Hematopoietic multipotent progenitor cell treated with erythropoietin and hydrocortisone succinate and interleukin-3 and kit ligand, for 8 days (in vitro differentiated cells): ENCODE data around the gene PREX1.

Experiments used
- DNase-seq: peaks from one replicate; pipeline ENCODE4 v3.0.0-alpha.2; 2015

Gene PREX1

GRCh38 chr20:48729538-48729937 is 98.3 kb downstream of the PREX1 start:
- DNase-seq = no peak

GRCh38 chr20:48728042-48728825 is 99.6 kb downstream of the PREX1 start:
- DNase-seq = peak; percentile 20

- DNase-seq = no peak
These were observed 100.6 kb downstream of the PREX1 start for GRCh38 chr20:48727226-48727625.

- DNase-seq = peak; percentile 42
These were observed 102.2 kb downstream of the PREX1 start for GRCh38 chr20:48725555-48725991.

- no peak for DNase-seq
These were observed 102.8 kb downstream of the PREX1 start for GRCh38 chr20:48724891-48725554.

GRCh38 chr20:48724382-48724781 is 103.4 kb downstream of the PREX1 start:
- DNase-seq = no peak

GRCh38 chr20:48723308-48724264 is 104.2 kb downstream of the PREX1 start:
- DNase-seq = peak; percentile 53

GRCh38 chr20:48722737-48723191 is 105.0 kb downstream of the PREX1 start:
- DNase-seq = peak; percentile 50

- peak; percentile 46 for DNase-seq
These were observed 105.6 kb downstream of the PREX1 start for GRCh38 chr20:48722002-48722731.

- DNase-seq = no peak
These were observed 106.3 kb downstream of the PREX1 start for GRCh38 chr20:48721324-48722001.

- no peak for DNase-seq
These were observed 107.4 kb downstream of the PREX1 start for GRCh38 chr20:48720256-48720985.

GRCh38 chr20:48719598-48720255 is 108.1 kb downstream of the PREX1 start:
- DNase-seq = no peak

GRCh38 chr20:48718786-48719578 is 108.8 kb downstream of the PREX1 start:
- DNase-seq = no peak

- DNase-seq = no peak
These were observed 110.0 kb downstream of the PREX1 start for GRCh38 chr20:48717680-48718223.

GRCh38 chr20:48717095-48717672 is 110.6 kb downstream of the PREX1 start:
- DNase-seq = no peak

- no peak for DNase-seq
These were observed 111.3 kb downstream of the PREX1 start for GRCh38 chr20:48716541-48716940.

- DNase-seq = no peak
These were observed 111.7 kb downstream of the PREX1 start for GRCh38 chr20:48716086-48716485.

- no peak for DNase-seq
These were observed 113.0 kb downstream of the PREX1 start for GRCh38 chr20:48714764-48715163.
